GM19438 (cell line): ENCODE results near the gene LORICRIN.

Experiments
- ATAC-seq: cut with Tn5 transposase; IDR thresholded peaks from one replicate; pipeline ENCODE4 v1.9.1; 2021; ENCODE audit warnings: low read depth; ENCODE audit not compliant: unreplicated experiment

Gene LORICRIN

GRCh38 chr1:153293851-153294250, 34.4 kb downstream of the LORICRIN start:
- ATAC-seq: no peak

DNA sequence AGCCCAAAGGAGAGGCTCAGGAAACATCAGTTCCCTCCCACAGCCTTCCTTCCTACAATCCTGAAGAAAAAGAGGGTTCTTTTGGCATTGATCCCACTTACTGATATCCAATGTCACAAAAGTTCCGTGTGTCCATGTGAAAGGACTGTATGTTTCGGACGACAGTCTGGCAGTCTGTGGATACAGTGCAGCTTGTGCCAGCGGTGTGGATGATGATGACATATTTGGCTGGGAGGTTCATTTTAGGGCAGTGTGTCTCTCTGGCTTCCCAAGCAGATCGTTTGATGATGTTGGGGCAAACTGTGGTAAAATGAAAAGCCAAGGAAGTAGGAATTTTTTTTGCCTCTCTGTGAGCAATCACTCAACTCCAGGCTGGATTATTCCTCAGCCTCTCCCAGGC, 42.8 kb downstream of the LORICRIN start:
- ATAC-seq: no peak

DNA sequence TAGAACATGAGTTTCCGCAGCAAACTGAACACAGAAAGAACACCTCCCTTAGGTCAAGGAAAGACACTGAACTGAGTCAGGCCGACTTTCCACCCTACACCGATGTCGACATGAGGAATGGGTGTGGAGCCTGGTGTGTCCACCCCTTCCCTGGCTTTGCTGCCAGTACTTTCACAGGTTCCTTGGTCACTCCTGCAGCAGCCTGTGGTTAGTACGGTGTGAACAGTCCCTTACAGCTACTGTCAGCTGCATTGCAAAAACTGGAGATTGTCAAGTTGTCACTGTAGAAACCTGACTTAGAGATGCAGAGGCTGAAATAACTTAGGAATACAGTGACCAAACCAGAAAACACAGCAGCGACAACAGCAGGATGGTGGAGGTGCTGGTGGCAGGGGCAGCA, 46.2 kb downstream of the LORICRIN start:
- no peak for ATAC-seq

GRCh38 chr1:153306303-153307220, 47.1 kb downstream of the LORICRIN start:
- no peak for ATAC-seq

GRCh38 chr1:153307221-153307600, 47.7 kb downstream of the LORICRIN start:
- no peak for ATAC-seq

DNA sequence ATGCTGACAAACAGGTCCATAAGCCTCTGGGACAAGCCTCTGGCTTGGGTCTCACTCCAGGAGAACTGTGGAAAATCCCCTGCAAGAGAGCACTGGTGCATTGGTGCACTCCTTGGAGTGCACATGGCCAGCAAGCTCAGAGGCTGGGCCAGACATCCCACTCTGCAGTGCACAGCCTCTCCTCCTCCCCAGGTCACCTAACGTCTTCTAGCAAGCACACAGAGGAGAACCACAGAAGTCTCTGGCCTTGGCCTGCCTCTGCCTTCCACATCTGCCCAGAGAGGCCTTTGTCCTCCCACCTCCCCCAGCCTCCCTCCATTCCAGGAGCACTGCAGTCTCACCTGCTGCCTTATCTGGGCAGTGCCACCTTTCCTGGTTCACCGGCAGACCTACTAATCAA, 49.1 kb downstream of the LORICRIN start:
- no peak for ATAC-seq

DNA sequence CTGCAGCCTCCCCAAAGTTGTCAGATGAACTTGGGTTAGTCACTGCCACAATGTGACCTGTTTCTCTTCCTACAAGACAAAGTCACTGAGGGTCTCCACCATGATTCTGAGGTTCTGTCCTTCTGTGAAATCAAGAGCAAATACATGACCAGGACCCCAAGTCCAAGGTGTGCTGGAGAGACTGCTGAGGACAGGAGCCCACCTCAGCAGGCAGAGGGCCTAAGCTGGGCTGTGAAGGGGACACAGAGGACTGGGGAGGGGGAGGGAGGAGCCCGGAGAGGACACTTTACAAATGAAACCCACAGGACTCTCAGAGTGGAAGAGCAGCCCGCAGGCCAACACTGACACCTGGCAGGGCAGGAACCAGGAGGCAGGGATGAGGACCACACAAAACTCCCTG, 50.0 kb downstream of the LORICRIN start:
- ATAC-seq: no peak

DNA sequence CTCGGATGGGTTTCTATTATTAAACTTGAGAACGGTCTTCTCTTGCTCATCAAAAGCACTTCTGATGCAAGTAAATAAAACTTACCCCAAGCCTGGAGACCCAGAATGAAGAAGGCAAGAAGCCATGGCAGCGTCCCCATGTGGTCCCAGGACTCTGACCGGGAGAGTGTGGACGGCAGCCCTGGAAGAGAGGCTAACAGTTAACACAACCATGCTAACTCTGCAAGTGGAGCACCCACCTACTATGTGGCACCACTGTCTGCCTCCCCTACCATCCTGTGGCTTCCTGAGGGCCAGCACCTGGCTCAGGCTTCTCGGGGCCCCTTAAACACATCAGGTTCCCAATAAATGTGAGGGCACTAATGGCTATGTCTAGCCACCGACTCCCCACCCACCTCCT, 51.0 kb downstream of the LORICRIN start:
- ATAC-seq: no peak
